WTC11 (cell line): Measurements from ENCODE around the gene CCL25. TPM values are rescaled to one million over a fixed set of nuclear protein-coding genes. Genes with fewer than 3 reads are reported as not detected.

Source experiments
- ATAC-seq: fragments of 200-7000 bp; cut with Tn5 transposase; 2 replicates; pipeline ENCODE4 v1.10.0; 2021; ENCODE audit warnings: mild to moderate bottlenecking, moderate library complexity
- CTCF ChIA-PET: fragments of 300-600 bp; sonication (Branson Sonifier 250); formaldehyde crosslinking; loops from one replicate; lab custom pipeline; 2021; ENCODE audit warnings: antibody characterized with exemption; lab: Charles Lee
- POLR2A ChIA-PET: fragments of 350-600 bp; sonication (Branson Sonifier 250); formaldehyde crosslinking; loops from one replicate; lab custom pipeline; 2021; ENCODE audit warnings: antibody characterized with exemption; lab: Charles Lee
- DNase-seq: peaks from one replicate; pipeline ENCODE4 v3.0.0; 2021; ENCODE audit warnings: low spot score
- H3K27ac Mint-ChIP-seq: 2 replicates; pipeline ENCODE4 v1.8.0; 2021; ENCODE audit warnings: mixed read lengths
- H3K27me3 Mint-ChIP-seq: 2 replicates; pipeline ENCODE4 v1.8.0; 2021; ENCODE audit warnings: low read depth, mild to moderate bottlenecking, moderate library complexity, mixed read lengths
- H3K36me3 Mint-ChIP-seq: 2 replicates; pipeline ENCODE4 v1.8.0; 2021; ENCODE audit warnings: mixed read lengths
- H3K4me1 Mint-ChIP-seq: 2 replicates; pipeline ENCODE4 v1.8.0; 2022; ENCODE audit warnings: mixed read lengths
- H3K4me3 Mint-ChIP-seq: 2 replicates; pipeline ENCODE4 v1.8.0; 2021; ENCODE audit warnings: mild to moderate bottlenecking, moderate library complexity, mixed read lengths
- H3K9me3 Mint-ChIP-seq: 2 replicates; pipeline ENCODE4 v1.8.0; 2021; ENCODE audit warnings: mixed read lengths
- CREB1 ChIP-seq: sonication (generic); formaldehyde crosslinking; IDR thresholded peaks from 2 replicates; pipeline ENCODE4 v1.8.0; 2023; ENCODE audit warnings: mild to moderate bottlenecking, missing genetic modification reagents
- CREM ChIP-seq: sonication (generic); formaldehyde crosslinking; IDR thresholded peaks from 2 replicates; pipeline ENCODE4 v1.8.1; 2022; ENCODE audit warnings: mild to moderate bottlenecking, missing genetic modification reagents, moderate library complexity
- ERG ChIP-seq: fragments of 250-450 bp; sonication (Bioruptor Pico); IDR thresholded peaks from 2 replicates; pipeline ENCODE4 v1.8.0; 2021; ENCODE audit warnings: mild to moderate bottlenecking
- ETV6 ChIP-seq: sonication (generic); formaldehyde crosslinking; IDR thresholded peaks from 2 replicates; pipeline ENCODE4 v1.8.1; 2022; ENCODE audit warnings: mild to moderate bottlenecking, missing genetic modification reagents
- FOXP4 ChIP-seq: sonication (generic); formaldehyde crosslinking; IDR thresholded peaks from 2 replicates; pipeline ENCODE4 v1.8.0; 2022; ENCODE audit warnings: mild to moderate bottlenecking, missing genetic modification reagents
- GABPB1 ChIP-seq: sonication (generic); formaldehyde crosslinking; IDR thresholded peaks from 2 replicates; pipeline ENCODE4 v1.8.1; 2023; ENCODE audit warnings: mild to moderate bottlenecking, missing genetic modification reagents
- HMGA2 ChIP-seq: fragments of 250-450 bp; sonication (Bioruptor Pico); IDR thresholded peaks from 2 replicates; pipeline ENCODE4 v1.4.0; 2021; ENCODE audit warnings: mild to moderate bottlenecking, moderate library complexity
- IRF1 ChIP-seq: sonication (generic); formaldehyde crosslinking; IDR thresholded peaks from 2 replicates; pipeline ENCODE4 v1.8.0; 2023; ENCODE audit warnings: missing genetic modification reagents
- MAX ChIP-seq: sonication (generic); formaldehyde crosslinking; IDR thresholded peaks from 2 replicates; pipeline ENCODE4 v1.8.0; 2022; ENCODE audit warnings: mild to moderate bottlenecking, missing genetic modification reagents
- NFE2L1 ChIP-seq: sonication (generic); formaldehyde crosslinking; IDR thresholded peaks from 2 replicates; pipeline ENCODE4 v1.8.1; 2023; ENCODE audit warnings: missing genetic modification reagents
- NR3C1 ChIP-seq: sonication (generic); formaldehyde crosslinking; conservative IDR thresholded peaks from 2 replicates; pipeline ENCODE4 v1.8.1; 2023; ENCODE audit warnings: low read depth, mild to moderate bottlenecking, missing genetic modification reagents
- PRRX2 ChIP-seq: fragments of 250-450 bp; sonication (Bioruptor Pico); IDR thresholded peaks from 2 replicates; pipeline ENCODE4 v1.8.0; 2021; ENCODE audit warnings: mild to moderate bottlenecking
- TCF7 ChIP-seq: sonication (generic); formaldehyde crosslinking; IDR thresholded peaks from 2 replicates; pipeline ENCODE4 v1.8.0; 2022; ENCODE audit warnings: mild to moderate bottlenecking, low read depth, missing genetic modification reagents, moderate library complexity
- TEAD1 ChIP-seq: sonication (generic); formaldehyde crosslinking; IDR thresholded peaks from 2 replicates; pipeline ENCODE4 v1.8.0; 2022; ENCODE audit warnings: mild to moderate bottlenecking, missing genetic modification reagents
- USF2 ChIP-seq: sonication (generic); formaldehyde crosslinking; IDR thresholded peaks from 2 replicates; pipeline ENCODE4 v1.8.1; 2023; ENCODE audit warnings: mild to moderate bottlenecking, missing genetic modification reagents, moderate library complexity
- ZNF263 ChIP-seq: sonication (generic); formaldehyde crosslinking; IDR thresholded peaks from 2 replicates; pipeline ENCODE4 v1.8.1; 2022; ENCODE audit warnings: low read depth, mild to moderate bottlenecking, moderate library complexity, missing genetic modification reagents
- total RNA-seq: library from RNA; stranded (reverse); gene quantifications from 3 replicates; pipeline ENCODE4 v1.2.3, GENCODE V29; 2021
- TF ChIP-seq, protein P1 (sequence below): fragments of 250-450 bp; sonication (Bioruptor Pico); IDR thresholded peaks from 2 replicates; pipeline ENCODE4 v1.9.0; 2021; ENCODE audit warnings: moderate library complexity, mild to moderate bottlenecking, inconsistent platforms, borderline replicate concordance
- TF ChIP-seq, protein P2 (sequence below): sonication (generic); formaldehyde crosslinking; IDR thresholded peaks from 2 replicates; pipeline ENCODE4 v1.8.0; 2022; ENCODE audit warnings: mild to moderate bottlenecking, missing genetic modification reagents
- TF ChIP-seq, protein P3 (sequence below): sonication (generic); formaldehyde crosslinking; IDR thresholded peaks from 2 replicates; pipeline ENCODE4 v1.8.1; 2023; ENCODE audit warnings: mild to moderate bottlenecking, missing genetic modification reagents
- TF ChIP-seq, protein P4 (sequence below): fragments of 250-450 bp; sonication (Bioruptor Pico); IDR thresholded peaks from 2 replicates; pipeline ENCODE4 v1.9.0; 2021; ENCODE audit warnings: mild to moderate bottlenecking
- TF ChIP-seq, protein P5 (sequence below): sonication (generic); formaldehyde crosslinking; IDR thresholded peaks from 2 replicates; pipeline ENCODE4 v1.8.1; 2022; ENCODE audit warnings: mild to moderate bottlenecking, missing genetic modification reagents, moderate library complexity, borderline replicate concordance
- TF ChIP-seq, protein P6 (sequence below): sonication (generic); formaldehyde crosslinking; IDR thresholded peaks from 2 replicates; pipeline ENCODE4 v1.8.1; 2023; ENCODE audit warnings: mild to moderate bottlenecking, missing genetic modification reagents

CCL25 gene
- total RNA-seq, 1 experiment from 2014 or later, result not detected

GRCh38 chr19:8021374-8021773, 31.2 kb upstream of the CCL25 start (continued):
- TF ChIP-seq, protein P1, sequence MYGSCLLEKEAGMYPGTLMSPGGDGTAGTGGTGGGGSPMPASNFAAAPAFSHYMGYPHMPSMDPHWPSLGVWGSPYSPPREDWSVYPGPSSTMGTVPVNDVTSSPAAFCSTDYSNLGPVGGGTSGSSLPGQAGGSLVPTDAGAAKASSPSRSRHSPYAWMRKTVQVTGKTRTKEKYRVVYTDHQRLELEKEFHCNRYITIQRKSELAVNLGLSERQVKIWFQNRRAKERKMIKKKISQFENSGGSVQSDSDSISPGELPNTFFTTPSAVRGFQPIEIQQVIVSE (CRISPR knock-in tag), result no peak
- TF ChIP-seq CREM (CRISPR knock-in tag) (no peak), TCF7 (CRISPR knock-in tag) (no peak)
- TF ChIP-seq, all 79 proteins: peak for 0

GRCh38 chr19:8022275-8022674, 30.3 kb upstream of the CCL25 start:
- Mint-ChIP-seq H3K4me3 (no peak overlapping the region), H3K27me3 (no peaks in the 10 kb centered on the region), H3K27ac (peak overlapping the region; percentile 7; the same call in 1 of the 2 replicates), H3K36me3 (no peaks in the 10 kb centered on the region), H3K4me1 (no peaks in the 10 kb centered on the region), H3K9me3 (no peaks in the 10 kb centered on the region)
- POLR2A ChIA-PET, result no interaction called here
- TF ChIP-seq ERG (CRISPR knock-in tag) (no peak), NFE2L1 (CRISPR knock-in tag) (no peak), TCF7 (CRISPR knock-in tag) (no peak), FOXP4 (CRISPR knock-in tag) (no peak), IRF1 (CRISPR knock-in tag) (no peak), TEAD1 (CRISPR knock-in tag) (no peak), PRRX2 (CRISPR knock-in tag) (no peak)
- TF ChIP-seq, protein P2, sequence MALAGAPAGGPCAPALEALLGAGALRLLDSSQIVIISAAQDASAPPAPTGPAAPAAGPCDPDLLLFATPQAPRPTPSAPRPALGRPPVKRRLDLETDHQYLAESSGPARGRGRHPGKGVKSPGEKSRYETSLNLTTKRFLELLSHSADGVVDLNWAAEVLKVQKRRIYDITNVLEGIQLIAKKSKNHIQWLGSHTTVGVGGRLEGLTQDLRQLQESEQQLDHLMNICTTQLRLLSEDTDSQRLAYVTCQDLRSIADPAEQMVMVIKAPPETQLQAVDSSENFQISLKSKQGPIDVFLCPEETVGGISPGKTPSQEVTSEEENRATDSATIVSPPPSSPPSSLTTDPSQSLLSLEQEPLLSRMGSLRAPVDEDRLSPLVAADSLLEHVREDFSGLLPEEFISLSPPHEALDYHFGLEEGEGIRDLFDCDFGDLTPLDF, result no peak
- TF ChIP-seq, protein P3, sequence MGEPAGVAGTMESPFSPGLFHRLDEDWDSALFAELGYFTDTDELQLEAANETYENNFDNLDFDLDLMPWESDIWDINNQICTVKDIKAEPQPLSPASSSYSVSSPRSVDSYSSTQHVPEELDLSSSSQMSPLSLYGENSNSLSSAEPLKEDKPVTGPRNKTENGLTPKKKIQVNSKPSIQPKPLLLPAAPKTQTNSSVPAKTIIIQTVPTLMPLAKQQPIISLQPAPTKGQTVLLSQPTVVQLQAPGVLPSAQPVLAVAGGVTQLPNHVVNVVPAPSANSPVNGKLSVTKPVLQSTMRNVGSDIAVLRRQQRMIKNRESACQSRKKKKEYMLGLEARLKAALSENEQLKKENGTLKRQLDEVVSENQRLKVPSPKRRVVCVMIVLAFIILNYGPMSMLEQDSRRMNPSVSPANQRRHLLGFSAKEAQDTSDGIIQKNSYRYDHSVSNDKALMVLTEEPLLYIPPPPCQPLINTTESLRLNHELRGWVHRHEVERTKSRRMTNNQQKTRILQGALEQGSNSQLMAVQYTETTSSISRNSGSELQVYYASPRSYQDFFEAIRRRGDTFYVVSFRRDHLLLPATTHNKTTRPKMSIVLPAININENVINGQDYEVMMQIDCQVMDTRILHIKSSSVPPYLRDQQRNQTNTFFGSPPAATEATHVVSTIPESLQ (CRISPR knock-in tag), result no peak
- CTCF ChIA-PET, result interaction anchor here (0.6 to 0.7 kb wide), 3 partner anchors 31 to 371 kb away, joined by 3 read pairs; no protein-coding TSS in a partner anchor
- DNase-seq (no peak), ATAC-seq (no peak)

- H3K27me3 Mint-ChIP-seq, result no peaks in the 10 kb centered on the region
- no peak for DNase-seq
- ChIA-PET POLR2A (no interaction called here), CTCF (interaction anchor here (1.2 kb wide), 1 partner anchor 52 kb away, joined by 3 read pairs; no protein-coding TSS in a partner anchor)
- no peak for ATAC-seq
- no peaks in the 10 kb centered on the region for H3K9me3 Mint-ChIP-seq
- H3K36me3 Mint-ChIP-seq, result no peaks in the 10 kb centered on the region
- no peaks in the 10 kb centered on the region for H3K4me1 Mint-ChIP-seq
- no peak overlapping the region for H3K27ac Mint-ChIP-seq
- H3K4me3 Mint-ChIP-seq, result no peak overlapping the region
- TF ChIP-seq ETV6 (CRISPR knock-in tag) (no peak), HMGA2 (CRISPR knock-in tag) (no peak), GABPB1 (CRISPR knock-in tag) (no peak), MAX (CRISPR knock-in tag) (no peak), USF2 (CRISPR knock-in tag) (no peak), CREB1 (CRISPR knock-in tag) (no peak), NR3C1 (CRISPR knock-in tag) (no peak), ZNF263 (no peak)
- TF ChIP-seq, protein P4, sequence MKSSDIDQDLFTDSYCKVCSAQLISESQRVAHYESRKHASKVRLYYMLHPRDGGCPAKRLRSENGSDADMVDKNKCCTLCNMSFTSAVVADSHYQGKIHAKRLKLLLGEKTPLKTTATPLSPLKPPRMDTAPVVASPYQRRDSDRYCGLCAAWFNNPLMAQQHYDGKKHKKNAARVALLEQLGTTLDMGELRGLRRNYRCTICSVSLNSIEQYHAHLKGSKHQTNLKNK (CRISPR knock-in tag), result no peak
- TF ChIP-seq, protein P5, sequence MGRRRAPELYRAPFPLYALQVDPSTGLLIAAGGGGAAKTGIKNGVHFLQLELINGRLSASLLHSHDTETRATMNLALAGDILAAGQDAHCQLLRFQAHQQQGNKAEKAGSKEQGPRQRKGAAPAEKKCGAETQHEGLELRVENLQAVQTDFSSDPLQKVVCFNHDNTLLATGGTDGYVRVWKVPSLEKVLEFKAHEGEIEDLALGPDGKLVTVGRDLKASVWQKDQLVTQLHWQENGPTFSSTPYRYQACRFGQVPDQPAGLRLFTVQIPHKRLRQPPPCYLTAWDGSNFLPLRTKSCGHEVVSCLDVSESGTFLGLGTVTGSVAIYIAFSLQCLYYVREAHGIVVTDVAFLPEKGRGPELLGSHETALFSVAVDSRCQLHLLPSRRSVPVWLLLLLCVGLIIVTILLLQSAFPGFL (CRISPR knock-in tag), result no peak
- TF ChIP-seq, protein P6, sequence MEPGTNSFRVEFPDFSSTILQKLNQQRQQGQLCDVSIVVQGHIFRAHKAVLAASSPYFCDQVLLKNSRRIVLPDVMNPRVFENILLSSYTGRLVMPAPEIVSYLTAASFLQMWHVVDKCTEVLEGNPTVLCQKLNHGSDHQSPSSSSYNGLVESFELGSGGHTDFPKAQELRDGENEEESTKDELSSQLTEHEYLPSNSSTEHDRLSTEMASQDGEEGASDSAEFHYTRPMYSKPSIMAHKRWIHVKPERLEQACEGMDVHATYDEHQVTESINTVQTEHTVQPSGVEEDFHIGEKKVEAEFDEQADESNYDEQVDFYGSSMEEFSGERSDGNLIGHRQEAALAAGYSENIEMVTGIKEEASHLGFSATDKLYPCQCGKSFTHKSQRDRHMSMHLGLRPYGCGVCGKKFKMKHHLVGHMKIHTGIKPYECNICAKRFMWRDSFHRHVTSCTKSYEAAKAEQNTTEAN (CRISPR knock-in tag), result no peak
Measured at GRCh38 chr19:8023371-8023770, 29.2 kb upstream of the CCL25 start.
